ENCODE measurements around the gene TNS2.

Gene TNS2

GRCh38 chr12:53067074-53067992 is 17.5 kb downstream of the TNS2 start:
- FAIRE-seq (no peak), DNase-seq (ENCODE audit: insufficient read length, low spot score) (no peak)

- DNase-seq (ENCODE audit: insufficient read length, low spot score) (no peak), FAIRE-seq (no peak)
These were observed 18.3 kb downstream of the TNS2 start for GRCh38 chr12:53067993-53068770.

- no peak for FAIRE-seq
- DNase-seq (ENCODE audit: insufficient read length, low spot score): no peak
These were observed 19.1 kb downstream of the TNS2 start for GRCh38 chr12:53068811-53069585.

GRCh38 chr12:53069621-53070410 is 20.0 kb downstream of the TNS2 start:
- DNase-seq (ENCODE audit: insufficient read length, low spot score): no peak

GRCh38 chr12:53070877-53071492 is 21.1 kb downstream of the TNS2 start:
- no peak for FAIRE-seq
- no peak for DNase-seq (ENCODE audit: insufficient read length, low spot score)

More at GRCh38 chr12:53069621-53070410, 20.0 kb downstream of the TNS2 start:
- FAIRE-seq: no peak

GRCh38 chr12:53071591-53072551 is 22.0 kb downstream of the TNS2 start:
- FAIRE-seq: no peak
- DNase-seq (ENCODE audit: insufficient read length, low spot score): no peak

- FAIRE-seq: no peak
These were observed 24.0 kb downstream of the TNS2 start for GRCh38 chr12:53073881-53074280.

GRCh38 chr12:53074283-53074998 is 24.6 kb downstream of the TNS2 start:
- no peak for DNase-seq (ENCODE audit: insufficient read length, low spot score)
- FAIRE-seq: no peak

More at GRCh38 chr12:53073881-53074280, 24.0 kb downstream of the TNS2 start:
- DNase-seq (ENCODE audit: insufficient read length, low spot score): no peak

GRCh38 chr12:53074999-53075370 is 25.1 kb downstream of the TNS2 start:
- DNase-seq (ENCODE audit: insufficient read length, low spot score): no peak
- FAIRE-seq: no peak

GRCh38 chr12:53076461-53076860 is 26.6 kb downstream of the TNS2 start:
- no peak for FAIRE-seq
- DNase-seq (ENCODE audit: insufficient read length, low spot score): no peak

- DNase-seq (ENCODE audit: insufficient read length, low spot score) (no peak), FAIRE-seq (no peak)
These were observed 27.2 kb downstream of the TNS2 start for GRCh38 chr12:53077030-53077429.

- DNase-seq (ENCODE audit: insufficient read length, low spot score) (peak; percentile 40), FAIRE-seq (no peak)
These were observed 28.8 kb downstream of the TNS2 start for GRCh38 chr12:53078425-53079225.

GRCh38 chr12:53079226-53080117 is 29.6 kb downstream of the TNS2 start, which contains the start of gene SPRYD3:
Gene SPRYD3, minus strand, starts transcription at chr12:53079390. Its CDS starts 57 bp downstream, at chr12:53079333.
- FAIRE-seq (peak; percentile 97), DNase-seq (ENCODE audit: insufficient read length, low spot score) (peak; percentile 97)

GRCh38 chr12:53082637-53083175 is 32.8 kb downstream of the TNS2 start:
- FAIRE-seq (no peak), DNase-seq (ENCODE audit: insufficient read length, low spot score) (no peak)

GRCh38 chr12:53086361-53086760 is 36.5 kb downstream of the TNS2 start:
- FAIRE-seq: no peak
- no peak for DNase-seq (ENCODE audit: insufficient read length, low spot score)

GRCh38 chr12:53090105-53090504 is 40.2 kb downstream of the TNS2 start:
- no peak for FAIRE-seq
- no peak for DNase-seq (ENCODE audit: insufficient read length, low spot score)
